K562 (cell line): ENCODE data around the gene PLK1. TPM values are rescaled to one million over a fixed set of nuclear protein-coding genes. Genes with fewer than 3 reads are reported as not detected.

Experiments used
- ATAC-seq: fragments of 200-7000 bp; cut with Tn5 transposase; 3 replicates; pipeline ENCODE4 v1.9.1; 2020; ENCODE audit warnings: moderate library complexity
- BruUV-seq: library from RNA; stranded (reverse); fragments of 400-500 nt; replicated peaks from 2 replicates; lab custom pipeline; 2021; lab: Mats Ljungman, UMichigan
- CTCF ChIA-PET: fragments of 300-600 bp; formaldehyde crosslinking; extraction: SDS; loops from one replicate; lab custom pipeline; 2021; ENCODE audit warnings: low intra/inter-chr PET ratio; lab: Yijun Ruan, JAX
- POLR2A ChIA-PET: fragments of 300-600, 350-650 bp; sonication (Branson Sonifier 250); formaldehyde crosslinking; extraction: SDS; loops from one replicate; lab custom pipeline; 2021; ENCODE audit warnings: antibody characterized with exemption, inconsistent platforms; lab: Yijun Ruan, JAX
- DNase-seq, 4 experiments: peaks; one replicate each; pipeline versions ENCODE4 v3.0.0 to v3.0.0-alpha.2; 2011 to 2018; ENCODE audit warnings: low spot score in 3 of 4, mixed read lengths in 3 of 4; ENCODE audit errors: extremely low read depth in 1 of 4
- FAIRE-seq: peaks from 2 replicates; lab custom pipeline; 2011; peaks lifted over from hg19 to GRCh38; lab: Jason Lieb, UNC
- H2AFZ ChIP-seq: 2 replicates; pipeline ENCODE4 v1.6.0; 2011; ENCODE audit warnings: low read depth, low read length, control low read depth, inconsistent platforms
- H3K27ac ChIP-seq: fragments of 200-600 bp; 3 replicates; pipeline ENCODE4 v1.8.0; 2011; ENCODE audit warnings: low read depth, mild to moderate bottlenecking, control low read depth, inconsistent platforms, low read length, moderate library complexity, mixed read lengths; ENCODE audit errors: extremely low read depth
- H3K27me3 ChIP-seq, 2 experiments: fragments of 300-600 bp in 1 of 2; 2 replicates in 1 of 2; 3 replicates in 1 of 2; pipeline versions ENCODE4 v1.6.0 to v1.8.0; 2011; ENCODE audit warnings: inconsistent platforms in 2 of 2, low read length in 2 of 2, mild to moderate bottlenecking in 1 of 2, mixed read lengths in 1 of 2, moderate library complexity in 1 of 2; ENCODE audit not compliant: control insufficient read depth in 2 of 2, insufficient read depth in 2 of 2
- H3K36me3 ChIP-seq: fragments of 300-600 bp; 3 replicates; pipeline ENCODE4 v1.8.0; 2011; ENCODE audit warnings: mild to moderate bottlenecking, low read length, inconsistent platforms; ENCODE audit not compliant: control insufficient read depth, insufficient read depth
- H3K4me1 ChIP-seq, 2 experiments: fragments of 200-600 bp in 1 of 2; replicated peaks in 1 of 2; 2 replicates in 1 of 2; 3 replicates in 1 of 2; pipeline versions ENCODE4 v1.5.1 to v1.8.0; 2011; ENCODE audit warnings: inconsistent platforms in 2 of 2, low read length in 2 of 2, mild to moderate bottlenecking in 1 of 2, mixed read lengths in 1 of 2, moderate library complexity in 1 of 2; ENCODE audit not compliant: control insufficient read depth in 2 of 2, insufficient read depth in 2 of 2
- H3K4me2 ChIP-seq: 2 replicates; pipeline ENCODE4 v1.6.1; 2011; ENCODE audit warnings: low read length, control low read depth, inconsistent platforms, mixed read lengths; ENCODE audit not compliant: insufficient read depth
- H3K4me3 ChIP-seq: fragments of 200-600 bp; sonication (generic), shearing (Covaris generic); 2 replicates; pipeline ENCODE4 v1.5.1; 2016; ENCODE audit warnings: control low read depth, inconsistent platforms
- H3K79me2 ChIP-seq: fragments of 200-600 bp; 3 replicates; pipeline ENCODE4 v1.8.0; 2011; ENCODE audit warnings: low read length, inconsistent platforms; ENCODE audit not compliant: control insufficient read depth, insufficient read depth
- H3K9ac ChIP-seq, 2 experiments: 2 replicates each; pipeline versions ENCODE4 v1.6.0 to v1.6.1; 2011; ENCODE audit warnings: low read depth in 2 of 2, low read length in 2 of 2, control low read depth in 1 of 2, inconsistent platforms in 1 of 2, mild to moderate bottlenecking in 1 of 2, mixed read lengths in 1 of 2; ENCODE audit not compliant: insufficient read depth in 1 of 2
- H3K9me1 ChIP-seq: one replicate; pipeline ENCODE4 v1.6.0; 2011; ENCODE audit warnings: inconsistent platforms, mild to moderate bottlenecking, low read length, moderate library complexity; ENCODE audit not compliant: control insufficient read depth, insufficient read depth
- H3K9me3 ChIP-seq: replicated peaks from 2 replicates; pipeline ENCODE4 v1.5.1; 2011; ENCODE audit warnings: low read depth, low read length, inconsistent platforms; ENCODE audit not compliant: control insufficient read depth, insufficient read depth
- H4K20me1 ChIP-seq: replicated peaks from 2 replicates; pipeline ENCODE4 v1.6.1; 2011; ENCODE audit warnings: low read length, inconsistent platforms, mixed read lengths; ENCODE audit not compliant: control insufficient read depth, insufficient read depth
- CGGBP1 ChIP-seq: fragments of 250-450 bp; sonication (Bioruptor Pico); IDR thresholded peaks from 2 replicates; pipeline ENCODE4 v1.9.0; 2021; ENCODE audit warnings: mild to moderate bottlenecking
- CREM ChIP-seq: IDR thresholded peaks from 2 replicates; pipeline ENCODE4 v1.6.1; 2014; ENCODE audit warnings: antibody characterized with exemption, low read depth
- E2F3 ChIP-seq: fragments of 250-450 bp; sonication (Bioruptor Pico); IDR thresholded peaks from 2 replicates; pipeline ENCODE4 v1.4.0; 2020; ENCODE audit warnings: mild to moderate bottlenecking
- KAT2B ChIP-seq: IDR thresholded peaks from one replicate; pipeline ENCODE4 v1.6.1; 2012; ENCODE audit warnings: low read depth, mild to moderate bottlenecking, control low read depth, inconsistent platforms, low read length, moderate library complexity
- PURB ChIP-seq: sonication (generic); formaldehyde crosslinking; IDR thresholded peaks from 2 replicates; pipeline ENCODE4 v1.9.0; 2021; ENCODE audit warnings: low read depth, mild to moderate bottlenecking, missing genetic modification reagents
- SPI1 ChIP-seq: IDR thresholded peaks from 2 replicates; pipeline ENCODE4 v1.6.1; 2011; ENCODE audit warnings: low read depth, low read length, control low read depth, borderline replicate concordance
- WGBS: fragments of 100-300 bp; shearing (Covaris generic); methylation state at CpG from one replicate; pipeline ENCODE4 v1.1.6; 2016; ENCODE audit warnings: low coverage, mixed read lengths; ENCODE audit not compliant: insufficient coverage; ENCODE audit errors: missing lambda C conversion rate; 5-methylcytosine and 5-hydroxymethylcytosine counted together
- in situ Hi-C: fragments of 300-500 bp; cut with MboI; formaldehyde crosslinking; loops from 4 replicates; pipeline ENCODE4 v1.15.0; 2018; ENCODE audit warnings: inconsistent platforms, mixed read lengths
- intact Hi-C: fragments of 100-400 bp; cut with micrococcal nuclease; formaldehyde crosslinking; loops from 2 replicates; pipeline ENCODE4 v1.14.2; 2022
- polyA plus RNA-seq, 8 experiments: library from polyadenylated mRNA; depleted of rRNA in 4 of 8; stranded (reverse) in 5 of 8; unstranded in 3 of 8; fragments of >200 nt; fragmentation: Nextera tagmentation in 2 of 8; fragmentation: Illumina TruSeq in 1 of 8; extraction: Ambion mirVana in 2 of 8; extraction: Trizol in 1 of 8; gene quantifications; 2 replicates each; pipeline versions ENCODE4 v1.2.1 to v1.2.3, GENCODE V29; 2011 to 2014; ENCODE audit warnings: inconsistent platforms in 1 of 8, missing spikeins in 1 of 8
- total RNA-seq, 7 experiments: library from RNA; depleted of rRNA in 6 of 7; stranded (reverse); fragments of >200 nt in 6 of 7; fragmentation: Illumina TruSeq in 2 of 7; extraction: Trizol in 2 of 7; gene quantifications; 2 replicates each; pipeline versions ENCODE4 v1.2.1 to v1.2.3, GENCODE V29; 2011 to 2021; ENCODE audit warnings: low replicate concordance in 1 of 7
- TF ChIP-seq, protein P1 (sequence below): sonication (generic); formaldehyde crosslinking; IDR thresholded peaks from 2 replicates; pipeline ENCODE4 v1.8.0; 2022; ENCODE audit warnings: mild to moderate bottlenecking, missing genetic modification reagents

The PLK1 gene
- total and polyA plus RNA-seq, 9 of the 15 experiments (the other 6 are each of a cell fraction or from before 2014, with no cell fraction given): 13.6 to 212 (median 45.5) TPM

GRCh38 chr16:23691483-23692189 is 12.9 kb downstream of the PLK1 start:
- 68% methylated on average over 6 of the region's 10 CpGs for WGBS
- in situ Hi-C loops: no loop called here
- H3K9me1 ChIP-seq: no peaks in the 10 kb centered on the region

GRCh38 chr16:23692190-23692837 is 13.6 kb downstream of the PLK1 start:
- ATAC-seq: no peak
- POLR2A ChIA-PET: interaction anchor here (0.6 to 6.4 kb wide), 6 partner anchors 7 to 846 kb away, joined by 3 to 54 read pairs (median 8); partner anchors contain the start of gene PLK1
- Histone ChIP-seq H3K27me3 (no peaks in the 10 kb centered on the region), H3K9ac (no peak overlapping the region), H3K27ac (no peak overlapping the region), H3K79me2 (no peaks in the 10 kb centered on the region), H2AFZ (no peak overlapping the region), H3K9me1 (no peaks in the 10 kb centered on the region), H3K4me3 (no peak overlapping the region), H3K9me3 (no peaks in the 10 kb centered on the region), H3K4me1 (peaks cover 2 to 27% of the 10 kb centered on the region in 2 experiments; a peak in 4 of 5 replicates), H3K4me2 (no peak overlapping the region), H3K36me3 (peaks cover 46% of the 10 kb centered on the region), H4K20me1 (no peaks in the 10 kb centered on the region)
- no TSS peak for BruUV-seq
- intact Hi-C loops (no loop called here), in situ Hi-C loops (no loop called here)
- no peak for DNase-seq
- 89% methylated on average over 5 of the region's 6 CpGs for WGBS
- FAIRE-seq: no peak
- CTCF ChIA-PET: no interaction called here
- TF ChIP-seq CREM (no peak), E2F3 (CRISPR knock-in tag) (no peak), CGGBP1 (no peak)
- TF ChIP-seq, protein P1, sequence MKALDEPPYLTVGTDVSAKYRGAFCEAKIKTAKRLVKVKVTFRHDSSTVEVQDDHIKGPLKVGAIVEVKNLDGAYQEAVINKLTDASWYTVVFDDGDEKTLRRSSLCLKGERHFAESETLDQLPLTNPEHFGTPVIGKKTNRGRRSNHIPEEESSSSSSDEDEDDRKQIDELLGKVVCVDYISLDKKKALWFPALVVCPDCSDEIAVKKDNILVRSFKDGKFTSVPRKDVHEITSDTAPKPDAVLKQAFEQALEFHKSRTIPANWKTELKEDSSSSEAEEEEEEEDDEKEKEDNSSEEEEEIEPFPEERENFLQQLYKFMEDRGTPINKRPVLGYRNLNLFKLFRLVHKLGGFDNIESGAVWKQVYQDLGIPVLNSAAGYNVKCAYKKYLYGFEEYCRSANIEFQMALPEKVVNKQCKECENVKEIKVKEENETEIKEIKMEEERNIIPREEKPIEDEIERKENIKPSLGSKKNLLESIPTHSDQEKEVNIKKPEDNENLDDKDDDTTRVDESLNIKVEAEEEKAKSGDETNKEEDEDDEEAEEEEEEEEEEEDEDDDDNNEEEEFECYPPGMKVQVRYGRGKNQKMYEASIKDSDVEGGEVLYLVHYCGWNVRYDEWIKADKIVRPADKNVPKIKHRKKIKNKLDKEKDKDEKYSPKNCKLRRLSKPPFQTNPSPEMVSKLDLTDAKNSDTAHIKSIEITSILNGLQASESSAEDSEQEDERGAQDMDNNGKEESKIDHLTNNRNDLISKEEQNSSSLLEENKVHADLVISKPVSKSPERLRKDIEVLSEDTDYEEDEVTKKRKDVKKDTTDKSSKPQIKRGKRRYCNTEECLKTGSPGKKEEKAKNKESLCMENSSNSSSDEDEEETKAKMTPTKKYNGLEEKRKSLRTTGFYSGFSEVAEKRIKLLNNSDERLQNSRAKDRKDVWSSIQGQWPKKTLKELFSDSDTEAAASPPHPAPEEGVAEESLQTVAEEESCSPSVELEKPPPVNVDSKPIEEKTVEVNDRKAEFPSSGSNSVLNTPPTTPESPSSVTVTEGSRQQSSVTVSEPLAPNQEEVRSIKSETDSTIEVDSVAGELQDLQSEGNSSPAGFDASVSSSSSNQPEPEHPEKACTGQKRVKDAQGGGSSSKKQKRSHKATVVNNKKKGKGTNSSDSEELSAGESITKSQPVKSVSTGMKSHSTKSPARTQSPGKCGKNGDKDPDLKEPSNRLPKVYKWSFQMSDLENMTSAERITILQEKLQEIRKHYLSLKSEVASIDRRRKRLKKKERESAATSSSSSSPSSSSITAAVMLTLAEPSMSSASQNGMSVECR (CRISPR knock-in tag): no peak

More at GRCh38 chr16:23691483-23692189, 12.9 kb downstream of the PLK1 start:
- Histone ChIP-seq H4K20me1 (no peaks in the 10 kb centered on the region), H3K9me3 (no peaks in the 10 kb centered on the region), H3K9ac (no peak overlapping the region), H3K4me3 (no peak overlapping the region), H3K27ac (no peak overlapping the region), H3K27me3 (no peaks in the 10 kb centered on the region), H3K79me2 (no peaks in the 10 kb centered on the region), H3K36me3 (peaks cover 53% of the 10 kb centered on the region), H3K4me2 (no peak overlapping the region), H3K4me1 (peaks cover 0 to 27% of the 10 kb centered on the region in 2 experiments; a peak in 3 of 5 replicates), H2AFZ (no peak overlapping the region)
- TF ChIP-seq PURB (CRISPR knock-in tag): no peak
- no peak for TF ChIP-seq SPI1
- no peak for TF ChIP-seq KAT2B
- intact Hi-C loops: no loop called here
- ChIA-PET POLR2A (interaction anchor here (0.6 to 6.4 kb wide), 8 partner anchors 8 to 847 kb away, joined by 3 to 54 read pairs (median 3); partner anchors contain the start of gene PLK1), CTCF (no interaction called here)
- no peak for FAIRE-seq
- no TSS peak for BruUV-seq
- no peak for DNase-seq
- ATAC-seq: no peak
